GM23338 (cell line): ENCODE results near the gene NXPH2. TPM values are rescaled to one million over a fixed set of nuclear protein-coding genes. Genes with fewer than 3 reads are reported as not detected.
"Not testable (repeated sequence)": the region's sequence is repeated elsewhere in the genome, so short reads cannot be mapped to it uniquely, and the experiment has no call there.

ENCODE experiments used
- ATAC-seq: fragments of 200-7000 bp; cut with Tn5 transposase; 3 replicates; pipeline ENCODE4 v1.9.1; 2020
- DNase-seq: peaks from one replicate; pipeline ENCODE4 v3.0.0-alpha.2; 2015; ENCODE audit warnings: low spot score
- H2AFZ ChIP-seq: fragments of 200-600 bp; sonication (generic); 2 replicates; pipeline ENCODE4 v1.8.0; 2016; ENCODE audit warnings: antibody characterized with exemption, mild to moderate bottlenecking, moderate library complexity
- H3F3A ChIP-seq: fragments of 200-600 bp; sonication (generic); replicated peaks from 2 replicates; pipeline ENCODE4 v1.8.0; 2017; ENCODE audit warnings: antibody characterized with exemption, mixed run types, low read depth
- H3K27ac ChIP-seq: fragments of 200-600 bp; sonication (generic); 2 replicates; pipeline ENCODE4 v1.6.1; 2016; ENCODE audit warnings: low read depth
- H3K27me3 ChIP-seq: fragments of 200-600 bp; sonication (generic); 2 replicates; pipeline ENCODE4 v1.8.0; 2016; ENCODE audit warnings: mild to moderate bottlenecking, mixed run types, moderate library complexity; ENCODE audit not compliant: insufficient read depth
- H3K36me3 ChIP-seq: fragments of 200-600 bp; sonication (generic); 2 replicates; pipeline ENCODE4 v1.8.0; 2016; ENCODE audit warnings: mild to moderate bottlenecking; ENCODE audit not compliant: insufficient read depth
- H3K4me1 ChIP-seq: fragments of 200-600 bp; sonication (generic); 2 replicates; pipeline ENCODE4 v1.8.0; 2016; ENCODE audit warnings: mild to moderate bottlenecking, moderate library complexity; ENCODE audit not compliant: insufficient read depth
- H3K4me2 ChIP-seq: fragments of 200-600 bp; sonication (generic); 2 replicates; pipeline ENCODE4 v1.7.1; 2017; ENCODE audit warnings: mixed run types
- H3K4me3 ChIP-seq: fragments of 200-600 bp; sonication (generic); 2 replicates; pipeline ENCODE4 v1.6.1; 2016; ENCODE audit warnings: mixed run types
- H3K79me2 ChIP-seq: fragments of 200-600 bp; sonication (generic); replicated peaks from 2 replicates; pipeline ENCODE4 v1.8.0; 2017; ENCODE audit warnings: mild to moderate bottlenecking; ENCODE audit not compliant: insufficient read depth
- H3K9me2 ChIP-seq: fragments of 200-600 bp; sonication (generic); 2 replicates; pipeline ENCODE4 v1.8.0; 2017; ENCODE audit not compliant: insufficient read depth
- H4K20me1 ChIP-seq: fragments of 200-600 bp; sonication (generic); replicated peaks from 2 replicates; pipeline ENCODE4 v1.8.0; 2017; ENCODE audit warnings: mild to moderate bottlenecking; ENCODE audit not compliant: insufficient read depth
- H3K27ac Mint-ChIP-seq: 2 replicates; pipeline ENCODE4 v1.8.0; 2020; ENCODE audit warnings: inconsistent platforms, mild to moderate bottlenecking, moderate library complexity, mixed read lengths
- H3K27me3 Mint-ChIP-seq: 3 replicates; pipeline ENCODE4 v1.8.0; 2022; ENCODE audit warnings: low read depth, mild to moderate bottlenecking, moderate library complexity, mixed read lengths, inconsistent platforms; ENCODE audit not compliant: insufficient read depth, poor library complexity
- H3K36me3 Mint-ChIP-seq: 3 replicates; pipeline ENCODE4 v1.8.0; 2021; ENCODE audit warnings: low read depth, mild to moderate bottlenecking, inconsistent platforms, moderate library complexity, mixed read lengths
- H3K4me1 Mint-ChIP-seq: 3 replicates; pipeline ENCODE4 v1.8.0; 2020; ENCODE audit warnings: mild to moderate bottlenecking, inconsistent platforms, mixed read lengths
- H3K4me3 Mint-ChIP-seq: 3 replicates; pipeline ENCODE4 v1.8.0; 2021; ENCODE audit warnings: moderate library complexity, mild to moderate bottlenecking, inconsistent platforms, mixed read lengths
- H3K9me3 Mint-ChIP-seq: 3 replicates; pipeline ENCODE4 v1.8.0; 2020; ENCODE audit warnings: moderate library complexity, mild to moderate bottlenecking, inconsistent platforms, mixed read lengths
- CREB1 ChIP-seq: fragments of 250-450 bp; sonication (Bioruptor Pico); IDR thresholded peaks from 2 replicates; pipeline ENCODE4 v1.5.0; 2020; ENCODE audit warnings: low read depth, mild to moderate bottlenecking, moderate library complexity
- EZH2 ChIP-seq: fragments of 200-600 bp; sonication (generic); IDR thresholded peaks from one replicate; pipeline ENCODE4 v1.8.0; 2017; ENCODE audit warnings: antibody characterized with exemption, mild to moderate bottlenecking, low read depth; ENCODE audit not compliant: unreplicated experiment
- JUNB ChIP-seq: IDR thresholded peaks from one replicate; pipeline ENCODE4 v1.6.1; 2016; ENCODE audit warnings: antibody characterized with exemption; ENCODE audit not compliant: unreplicated experiment
- ZNF114 ChIP-seq: fragments of 250-450 bp; sonication (Bioruptor Pico); IDR thresholded peaks from 2 replicates; pipeline ENCODE4 v1.5.0; 2020; ENCODE audit warnings: mild to moderate bottlenecking, moderate library complexity
- ZNF331 ChIP-seq: fragments of 250-450 bp; sonication (Bioruptor Pico); IDR thresholded peaks from 2 replicates; pipeline ENCODE4 v1.5.0; 2020; ENCODE audit warnings: low read depth, mild to moderate bottlenecking, moderate library complexity
- polyA plus RNA-seq: library from polyadenylated mRNA; unstranded; fragments of >200 nt; fragmentation: Nextera tagmentation; extraction: Ambion mirVana; gene quantifications from 2 replicates; pipeline ENCODE4 v1.2.1, GENCODE V29; 2016
- total RNA-seq: library from RNA; depleted of rRNA; stranded (reverse); fragments of >200 nt; shearing (Covaris generic); gene quantifications from 2 replicates; pipeline ENCODE4 v1.2.3, GENCODE V29; 2014
- TF ChIP-seq, protein P1 (sequence below): IDR thresholded peaks from 2 replicates; pipeline ENCODE4 v1.6.1; 2016; ENCODE audit warnings: antibody characterized with exemption
- TF ChIP-seq, protein P2 (sequence below), 2 experiments: fragments of 200-600 bp in 1 of 2; sonication (generic) in 1 of 2; conservative IDR thresholded peaks; 2 replicates each; pipeline versions ENCODE4 v1.5.1 to v1.6.1; 2016 to 2017; ENCODE audit warnings: antibody characterized with exemption in 2 of 2, low read depth in 2 of 2, mild to moderate bottlenecking in 2 of 2, moderate library complexity in 1 of 2
- TF ChIP-seq, protein P3 (sequence below): fragments of 250-450 bp; sonication (Bioruptor Pico); IDR thresholded peaks from 2 replicates; pipeline ENCODE4 v1.5.0; 2020; ENCODE audit warnings: mild to moderate bottlenecking, moderate library complexity

The NXPH2 gene
- total and polyA plus RNA-seq, 2 experiments from 2014 or later = 2.7 to 8.3 TPM

GRCh38 chr2:138741851-138742250 is 38.3 kb downstream of the NXPH2 start:
- H3K4me1 Mint-ChIP-seq = peaks cover 8% of the 10 kb centered on the region
- peaks cover 3% of the 10 kb centered on the region for H3K27me3 Mint-ChIP-seq
- Histone ChIP-seq H3K27ac (no peak overlapping the region), H3K79me2 (no peaks in the 10 kb centered on the region; the same call in 1 of the 2 replicates), H4K20me1 (no peaks in the 10 kb centered on the region), H3K4me3 (no peak overlapping the region), H3K27me3 (no peaks in the 10 kb centered on the region), H3K4me1 (peaks cover 6% of the 10 kb centered on the region; the same call in 1 of the 2 replicates), H3K4me2 (no peak overlapping the region), H3K36me3 (0 out of 2 replicates have a peak, but pooled peaks cover 4% of the 10 kb centered on the region), H3K9me2 (0 out of 2 replicates have a peak, but pooled peaks cover 8% of the 10 kb centered on the region), H3F3A (no peaks in the 10 kb centered on the region), H2AFZ (no peak overlapping the region)
- H3K4me3 Mint-ChIP-seq = no peak overlapping the region
- DNase-seq (no peak), ATAC-seq (no peak)
- H3K36me3 Mint-ChIP-seq = peaks cover 14% of the 10 kb centered on the region
- H3K27ac Mint-ChIP-seq = no peak overlapping the region
- peaks cover 10% of the 10 kb centered on the region for H3K9me3 Mint-ChIP-seq
- TF ChIP-seq, protein P1, sequence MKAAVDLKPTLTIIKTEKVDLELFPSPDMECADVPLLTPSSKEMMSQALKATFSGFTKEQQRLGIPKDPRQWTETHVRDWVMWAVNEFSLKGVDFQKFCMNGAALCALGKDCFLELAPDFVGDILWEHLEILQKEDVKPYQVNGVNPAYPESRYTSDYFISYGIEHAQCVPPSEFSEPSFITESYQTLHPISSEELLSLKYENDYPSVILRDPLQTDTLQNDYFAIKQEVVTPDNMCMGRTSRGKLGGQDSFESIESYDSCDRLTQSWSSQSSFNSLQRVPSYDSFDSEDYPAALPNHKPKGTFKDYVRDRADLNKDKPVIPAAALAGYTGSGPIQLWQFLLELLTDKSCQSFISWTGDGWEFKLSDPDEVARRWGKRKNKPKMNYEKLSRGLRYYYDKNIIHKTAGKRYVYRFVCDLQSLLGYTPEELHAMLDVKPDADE = no peak
- TF ChIP-seq, protein P2, sequence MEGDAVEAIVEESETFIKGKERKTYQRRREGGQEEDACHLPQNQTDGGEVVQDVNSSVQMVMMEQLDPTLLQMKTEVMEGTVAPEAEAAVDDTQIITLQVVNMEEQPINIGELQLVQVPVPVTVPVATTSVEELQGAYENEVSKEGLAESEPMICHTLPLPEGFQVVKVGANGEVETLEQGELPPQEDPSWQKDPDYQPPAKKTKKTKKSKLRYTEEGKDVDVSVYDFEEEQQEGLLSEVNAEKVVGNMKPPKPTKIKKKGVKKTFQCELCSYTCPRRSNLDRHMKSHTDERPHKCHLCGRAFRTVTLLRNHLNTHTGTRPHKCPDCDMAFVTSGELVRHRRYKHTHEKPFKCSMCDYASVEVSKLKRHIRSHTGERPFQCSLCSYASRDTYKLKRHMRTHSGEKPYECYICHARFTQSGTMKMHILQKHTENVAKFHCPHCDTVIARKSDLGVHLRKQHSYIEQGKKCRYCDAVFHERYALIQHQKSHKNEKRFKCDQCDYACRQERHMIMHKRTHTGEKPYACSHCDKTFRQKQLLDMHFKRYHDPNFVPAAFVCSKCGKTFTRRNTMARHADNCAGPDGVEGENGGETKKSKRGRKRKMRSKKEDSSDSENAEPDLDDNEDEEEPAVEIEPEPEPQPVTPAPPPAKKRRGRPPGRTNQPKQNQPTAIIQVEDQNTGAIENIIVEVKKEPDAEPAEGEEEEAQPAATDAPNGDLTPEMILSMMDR (conservative IDR thresholded peaks at IDR 0.05; ENCODE audit: low read depth in 2 of 2) = no peak
- TF ChIP-seq ZNF331 (CRISPR knock-in tag) (no peak), CREB1 (CRISPR knock-in tag) (no peak), EZH2 (no peak), JUNB (no peak), ZNF114 (CRISPR knock-in tag) (no peak)
- TF ChIP-seq, protein P3, sequence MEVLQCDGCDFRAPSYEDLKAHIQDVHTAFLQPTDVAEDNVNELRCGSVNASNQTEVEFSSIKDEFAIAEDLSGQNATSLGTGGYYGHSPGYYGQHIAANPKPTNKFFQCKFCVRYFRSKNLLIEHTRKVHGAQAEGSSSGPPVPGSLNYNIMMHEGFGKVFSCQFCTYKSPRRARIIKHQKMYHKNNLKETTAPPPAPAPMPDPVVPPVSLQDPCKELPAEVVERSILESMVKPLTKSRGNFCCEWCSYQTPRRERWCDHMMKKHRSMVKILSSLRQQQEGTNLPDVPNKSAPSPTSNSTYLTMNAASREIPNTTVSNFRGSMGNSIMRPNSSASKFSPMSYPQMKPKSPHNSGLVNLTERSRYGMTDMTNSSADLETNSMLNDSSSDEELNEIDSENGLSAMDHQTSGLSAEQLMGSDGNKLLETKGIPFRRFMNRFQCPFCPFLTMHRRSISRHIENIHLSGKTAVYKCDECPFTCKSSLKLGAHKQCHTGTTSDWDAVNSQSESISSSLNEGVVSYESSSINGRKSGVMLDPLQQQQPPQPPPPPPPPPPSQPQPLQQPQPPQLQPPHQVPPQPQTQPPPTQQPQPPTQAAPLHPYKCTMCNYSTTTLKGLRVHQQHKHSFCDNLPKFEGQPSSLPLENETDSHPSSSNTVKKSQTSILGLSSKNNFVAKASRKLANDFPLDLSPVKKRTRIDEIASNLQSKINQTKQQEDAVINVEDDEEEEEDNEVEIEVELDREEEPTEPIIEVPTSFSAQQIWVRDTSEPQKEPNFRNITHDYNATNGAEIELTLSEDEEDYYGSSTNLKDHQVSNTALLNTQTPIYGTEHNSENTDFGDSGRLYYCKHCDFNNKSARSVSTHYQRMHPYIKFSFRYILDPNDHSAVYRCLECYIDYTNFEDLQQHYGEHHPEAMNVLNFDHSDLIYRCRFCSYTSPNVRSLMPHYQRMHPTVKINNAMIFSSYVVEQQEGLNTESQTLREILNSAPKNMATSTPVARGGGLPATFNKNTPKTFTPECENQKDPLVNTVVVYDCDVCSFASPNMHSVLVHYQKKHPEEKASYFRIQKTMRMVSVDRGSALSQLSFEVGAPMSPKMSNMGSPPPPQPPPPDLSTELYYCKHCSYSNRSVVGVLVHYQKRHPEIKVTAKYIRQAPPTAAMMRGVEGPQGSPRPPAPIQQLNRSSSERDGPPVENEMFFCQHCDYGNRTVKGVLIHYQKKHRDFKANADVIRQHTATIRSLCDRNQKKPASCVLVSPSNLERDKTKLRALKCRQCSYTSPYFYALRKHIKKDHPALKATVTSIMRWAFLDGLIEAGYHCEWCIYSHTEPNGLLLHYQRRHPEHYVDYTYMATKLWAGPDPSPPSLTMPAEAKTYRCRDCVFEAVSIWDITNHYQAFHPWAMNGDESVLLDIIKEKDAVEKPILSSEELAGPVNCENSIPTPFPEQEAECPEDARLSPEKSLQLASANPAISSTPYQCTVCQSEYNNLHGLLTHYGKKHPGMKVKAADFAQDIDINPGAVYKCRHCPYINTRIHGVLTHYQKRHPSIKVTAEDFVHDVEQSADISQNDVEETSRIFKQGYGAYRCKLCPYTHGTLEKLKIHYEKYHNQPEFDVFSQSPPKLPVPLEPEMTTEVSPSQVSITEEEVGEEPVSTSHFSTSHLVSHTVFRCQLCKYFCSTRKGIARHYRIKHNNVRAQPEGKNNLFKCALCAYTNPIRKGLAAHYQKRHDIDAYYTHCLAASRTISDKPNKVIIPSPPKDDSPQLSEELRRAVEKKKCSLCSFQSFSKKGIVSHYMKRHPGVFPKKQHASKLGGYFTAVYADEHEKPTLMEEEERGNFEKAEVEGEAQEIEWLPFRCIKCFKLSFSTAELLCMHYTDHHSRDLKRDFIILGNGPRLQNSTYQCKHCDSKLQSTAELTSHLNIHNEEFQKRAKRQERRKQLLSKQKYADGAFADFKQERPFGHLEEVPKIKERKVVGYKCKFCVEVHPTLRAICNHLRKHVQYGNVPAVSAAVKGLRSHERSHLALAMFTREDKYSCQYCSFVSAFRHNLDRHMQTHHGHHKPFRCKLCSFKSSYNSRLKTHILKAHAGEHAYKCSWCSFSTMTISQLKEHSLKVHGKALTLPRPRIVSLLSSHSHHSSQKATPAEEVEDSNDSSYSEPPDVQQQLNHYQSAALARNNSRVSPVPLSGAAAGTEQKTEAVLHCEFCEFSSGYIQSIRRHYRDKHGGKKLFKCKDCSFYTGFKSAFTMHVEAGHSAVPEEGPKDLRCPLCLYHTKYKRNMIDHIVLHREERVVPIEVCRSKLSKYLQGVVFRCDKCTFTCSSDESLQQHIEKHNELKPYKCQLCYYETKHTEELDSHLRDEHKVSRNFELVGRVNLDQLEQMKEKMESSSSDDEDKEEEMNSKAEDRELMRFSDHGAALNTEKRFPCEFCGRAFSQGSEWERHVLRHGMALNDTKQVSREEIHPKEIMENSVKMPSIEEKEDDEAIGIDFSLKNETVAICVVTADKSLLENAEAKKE (CRISPR knock-in tag) = no peak

DNA sequence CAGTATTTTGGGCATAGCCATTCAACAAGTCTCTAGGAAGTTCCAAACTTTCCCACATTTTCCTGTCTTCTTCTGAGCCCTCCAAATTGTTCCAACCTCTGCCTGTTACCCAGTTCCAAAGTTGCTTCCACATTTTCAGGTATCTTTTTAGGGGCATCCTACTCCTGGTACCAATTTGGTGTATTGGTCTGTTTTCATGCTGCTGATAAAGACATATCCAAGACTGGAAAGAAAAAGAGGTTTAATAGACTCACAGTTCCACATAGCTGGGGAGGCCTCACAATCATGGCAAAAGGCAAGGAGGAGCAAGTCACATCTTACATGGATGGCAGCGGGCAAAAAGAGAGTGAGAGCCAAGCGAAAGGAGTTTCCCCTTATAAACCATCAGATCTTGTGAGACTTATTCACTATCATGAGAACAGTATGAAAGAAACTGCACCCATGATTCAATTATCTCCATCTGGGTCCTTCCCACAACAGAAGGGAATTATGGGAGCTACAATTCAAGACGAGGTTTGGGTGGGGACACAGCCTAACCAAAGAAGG is 43.1 kb downstream of the NXPH2 start:
- not testable (repeated sequence) for H3K27ac Mint-ChIP-seq, H3F3A ChIP-seq, H3K4me3 Mint-ChIP-seq, H2AFZ ChIP-seq, H3K4me1 ChIP-seq, H3K27me3 ChIP-seq, H3K79me2 ChIP-seq, H3K4me3 ChIP-seq, H3K27ac ChIP-seq, H3K36me3 ChIP-seq, H3K4me2 ChIP-seq, DNase-seq, H3K4me1 Mint-ChIP-seq, ATAC-seq, H4K20me1 ChIP-seq, H3K27me3 Mint-ChIP-seq
- Mint-ChIP-seq H3K36me3 (peaks cover 47% of the 10 kb centered on the region), H3K9me3 (peaks cover 41% of the 10 kb centered on the region)
- 0 out of 2 replicates have a peak, but pooled peaks cover 19% of the 10 kb centered on the region for H3K9me2 ChIP-seq
